ENCODE results near the gene VPS13D. TPM values are rescaled to one million over a fixed set of nuclear protein-coding genes. Genes with fewer than 3 reads are reported as not detected.

Gene VPS13D
- total and polyA plus RNA-seq, 2 experiments from 2014 or later: 10.7 to 34.9 TPM

DNA sequence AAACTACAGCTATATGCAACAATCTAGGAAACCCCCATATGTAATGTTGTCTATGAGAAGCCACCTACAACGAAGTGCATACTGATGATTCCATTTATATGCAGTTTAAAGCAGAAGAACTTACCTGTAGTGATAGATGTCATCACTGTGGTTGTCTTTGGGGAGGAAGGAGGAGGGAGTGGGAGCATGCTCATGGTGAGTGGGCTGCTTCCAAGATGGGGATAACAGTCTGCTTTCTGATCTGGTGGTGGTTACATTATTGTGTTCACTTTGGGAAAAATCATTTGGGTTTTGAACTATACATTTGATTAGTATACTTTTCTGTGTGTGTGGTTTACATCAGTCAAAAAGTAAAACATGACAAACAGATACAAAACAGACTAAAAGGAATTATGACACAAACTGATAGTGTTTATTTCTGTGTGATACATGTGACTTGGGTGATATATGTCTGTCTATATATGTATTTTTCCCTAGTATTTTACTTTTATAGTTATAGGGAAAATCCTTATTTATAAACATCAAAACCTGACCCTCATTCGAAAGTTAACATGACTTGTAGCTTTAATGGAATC is 184.7 kb downstream of the VPS13D start:
- H3F3A ChIP-seq (replicated peaks; ENCODE audit: low read depth): no peaks in the 10 kb centered on the region
- no peak overlapping the region for H3K4me3 Mint-ChIP-seq
- no peak overlapping the region for H3K27ac ChIP-seq (ENCODE audit: low read depth)
- H3K36me3 ChIP-seq (ENCODE audit: insufficient read depth): peaks cover 5% of the 10 kb centered on the region; the same call in 1 of the 2 replicates
- peaks cover 7% of the 10 kb centered on the region for H3K9me3 Mint-ChIP-seq
- no peaks in the 10 kb centered on the region for H3K9me2 ChIP-seq (ENCODE audit: insufficient read depth)
- no peaks in the 10 kb centered on the region for H4K20me1 ChIP-seq (replicated peaks; ENCODE audit: insufficient read depth)
- no peaks in the 10 kb centered on the region for H3K27me3 Mint-ChIP-seq (ENCODE audit: insufficient read depth, low read depth, poor library complexity)
- ATAC-seq: no peak
- no peak for TF ChIP-seq POLR2AphosphoS5 (IDR thresholded peaks at IDR 0.05; ENCODE audit: low read depth)
- TF ChIP-seq, protein P1, sequence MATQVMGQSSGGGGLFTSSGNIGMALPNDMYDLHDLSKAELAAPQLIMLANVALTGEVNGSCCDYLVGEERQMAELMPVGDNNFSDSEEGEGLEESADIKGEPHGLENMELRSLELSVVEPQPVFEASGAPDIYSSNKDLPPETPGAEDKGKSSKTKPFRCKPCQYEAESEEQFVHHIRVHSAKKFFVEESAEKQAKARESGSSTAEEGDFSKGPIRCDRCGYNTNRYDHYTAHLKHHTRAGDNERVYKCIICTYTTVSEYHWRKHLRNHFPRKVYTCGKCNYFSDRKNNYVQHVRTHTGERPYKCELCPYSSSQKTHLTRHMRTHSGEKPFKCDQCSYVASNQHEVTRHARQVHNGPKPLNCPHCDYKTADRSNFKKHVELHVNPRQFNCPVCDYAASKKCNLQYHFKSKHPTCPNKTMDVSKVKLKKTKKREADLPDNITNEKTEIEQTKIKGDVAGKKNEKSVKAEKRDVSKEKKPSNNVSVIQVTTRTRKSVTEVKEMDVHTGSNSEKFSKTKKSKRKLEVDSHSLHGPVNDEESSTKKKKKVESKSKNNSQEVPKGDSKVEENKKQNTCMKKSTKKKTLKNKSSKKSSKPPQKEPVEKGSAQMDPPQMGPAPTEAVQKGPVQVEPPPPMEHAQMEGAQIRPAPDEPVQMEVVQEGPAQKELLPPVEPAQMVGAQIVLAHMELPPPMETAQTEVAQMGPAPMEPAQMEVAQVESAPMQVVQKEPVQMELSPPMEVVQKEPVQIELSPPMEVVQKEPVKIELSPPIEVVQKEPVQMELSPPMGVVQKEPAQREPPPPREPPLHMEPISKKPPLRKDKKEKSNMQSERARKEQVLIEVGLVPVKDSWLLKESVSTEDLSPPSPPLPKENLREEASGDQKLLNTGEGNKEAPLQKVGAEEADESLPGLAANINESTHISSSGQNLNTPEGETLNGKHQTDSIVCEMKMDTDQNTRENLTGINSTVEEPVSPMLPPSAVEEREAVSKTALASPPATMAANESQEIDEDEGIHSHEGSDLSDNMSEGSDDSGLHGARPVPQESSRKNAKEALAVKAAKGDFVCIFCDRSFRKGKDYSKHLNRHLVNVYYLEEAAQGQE (IDR thresholded peaks at IDR 0.05; ENCODE audit: unreplicated experiment): no peak
- TF ChIP-seq, protein P2, sequence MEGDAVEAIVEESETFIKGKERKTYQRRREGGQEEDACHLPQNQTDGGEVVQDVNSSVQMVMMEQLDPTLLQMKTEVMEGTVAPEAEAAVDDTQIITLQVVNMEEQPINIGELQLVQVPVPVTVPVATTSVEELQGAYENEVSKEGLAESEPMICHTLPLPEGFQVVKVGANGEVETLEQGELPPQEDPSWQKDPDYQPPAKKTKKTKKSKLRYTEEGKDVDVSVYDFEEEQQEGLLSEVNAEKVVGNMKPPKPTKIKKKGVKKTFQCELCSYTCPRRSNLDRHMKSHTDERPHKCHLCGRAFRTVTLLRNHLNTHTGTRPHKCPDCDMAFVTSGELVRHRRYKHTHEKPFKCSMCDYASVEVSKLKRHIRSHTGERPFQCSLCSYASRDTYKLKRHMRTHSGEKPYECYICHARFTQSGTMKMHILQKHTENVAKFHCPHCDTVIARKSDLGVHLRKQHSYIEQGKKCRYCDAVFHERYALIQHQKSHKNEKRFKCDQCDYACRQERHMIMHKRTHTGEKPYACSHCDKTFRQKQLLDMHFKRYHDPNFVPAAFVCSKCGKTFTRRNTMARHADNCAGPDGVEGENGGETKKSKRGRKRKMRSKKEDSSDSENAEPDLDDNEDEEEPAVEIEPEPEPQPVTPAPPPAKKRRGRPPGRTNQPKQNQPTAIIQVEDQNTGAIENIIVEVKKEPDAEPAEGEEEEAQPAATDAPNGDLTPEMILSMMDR (conservative IDR thresholded peaks at IDR 0.05; ENCODE audit: low read depth in 2 of 2): no peak
- TF ChIP-seq EZH2 (IDR thresholded peaks at IDR 0.05; ENCODE audit: low read depth, unreplicated experiment): no peak
- no peak for TF ChIP-seq JUNB (IDR thresholded peaks at IDR 0.05; ENCODE audit: unreplicated experiment)
- no peak for TF ChIP-seq ZNF331 (CRISPR knock-in tag; IDR thresholded peaks at IDR 0.05; ENCODE audit: low read depth)
- TF ChIP-seq EZH2phosphoT487 (IDR thresholded peaks at IDR 0.05; ENCODE audit: unreplicated experiment): no peak
- TF ChIP-seq, protein P3, sequence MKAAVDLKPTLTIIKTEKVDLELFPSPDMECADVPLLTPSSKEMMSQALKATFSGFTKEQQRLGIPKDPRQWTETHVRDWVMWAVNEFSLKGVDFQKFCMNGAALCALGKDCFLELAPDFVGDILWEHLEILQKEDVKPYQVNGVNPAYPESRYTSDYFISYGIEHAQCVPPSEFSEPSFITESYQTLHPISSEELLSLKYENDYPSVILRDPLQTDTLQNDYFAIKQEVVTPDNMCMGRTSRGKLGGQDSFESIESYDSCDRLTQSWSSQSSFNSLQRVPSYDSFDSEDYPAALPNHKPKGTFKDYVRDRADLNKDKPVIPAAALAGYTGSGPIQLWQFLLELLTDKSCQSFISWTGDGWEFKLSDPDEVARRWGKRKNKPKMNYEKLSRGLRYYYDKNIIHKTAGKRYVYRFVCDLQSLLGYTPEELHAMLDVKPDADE (IDR thresholded peaks at IDR 0.05): no peak
- no peak for TF ChIP-seq CREB1 (CRISPR knock-in tag; IDR thresholded peaks at IDR 0.05; ENCODE audit: low read depth)
- no peak for TF ChIP-seq STAT1 (IDR thresholded peaks at IDR 0.05; ENCODE audit: unreplicated experiment)
- no peak for TF ChIP-seq ZNF114 (CRISPR knock-in tag; IDR thresholded peaks at IDR 0.05)
- TF ChIP-seq, protein P4, sequence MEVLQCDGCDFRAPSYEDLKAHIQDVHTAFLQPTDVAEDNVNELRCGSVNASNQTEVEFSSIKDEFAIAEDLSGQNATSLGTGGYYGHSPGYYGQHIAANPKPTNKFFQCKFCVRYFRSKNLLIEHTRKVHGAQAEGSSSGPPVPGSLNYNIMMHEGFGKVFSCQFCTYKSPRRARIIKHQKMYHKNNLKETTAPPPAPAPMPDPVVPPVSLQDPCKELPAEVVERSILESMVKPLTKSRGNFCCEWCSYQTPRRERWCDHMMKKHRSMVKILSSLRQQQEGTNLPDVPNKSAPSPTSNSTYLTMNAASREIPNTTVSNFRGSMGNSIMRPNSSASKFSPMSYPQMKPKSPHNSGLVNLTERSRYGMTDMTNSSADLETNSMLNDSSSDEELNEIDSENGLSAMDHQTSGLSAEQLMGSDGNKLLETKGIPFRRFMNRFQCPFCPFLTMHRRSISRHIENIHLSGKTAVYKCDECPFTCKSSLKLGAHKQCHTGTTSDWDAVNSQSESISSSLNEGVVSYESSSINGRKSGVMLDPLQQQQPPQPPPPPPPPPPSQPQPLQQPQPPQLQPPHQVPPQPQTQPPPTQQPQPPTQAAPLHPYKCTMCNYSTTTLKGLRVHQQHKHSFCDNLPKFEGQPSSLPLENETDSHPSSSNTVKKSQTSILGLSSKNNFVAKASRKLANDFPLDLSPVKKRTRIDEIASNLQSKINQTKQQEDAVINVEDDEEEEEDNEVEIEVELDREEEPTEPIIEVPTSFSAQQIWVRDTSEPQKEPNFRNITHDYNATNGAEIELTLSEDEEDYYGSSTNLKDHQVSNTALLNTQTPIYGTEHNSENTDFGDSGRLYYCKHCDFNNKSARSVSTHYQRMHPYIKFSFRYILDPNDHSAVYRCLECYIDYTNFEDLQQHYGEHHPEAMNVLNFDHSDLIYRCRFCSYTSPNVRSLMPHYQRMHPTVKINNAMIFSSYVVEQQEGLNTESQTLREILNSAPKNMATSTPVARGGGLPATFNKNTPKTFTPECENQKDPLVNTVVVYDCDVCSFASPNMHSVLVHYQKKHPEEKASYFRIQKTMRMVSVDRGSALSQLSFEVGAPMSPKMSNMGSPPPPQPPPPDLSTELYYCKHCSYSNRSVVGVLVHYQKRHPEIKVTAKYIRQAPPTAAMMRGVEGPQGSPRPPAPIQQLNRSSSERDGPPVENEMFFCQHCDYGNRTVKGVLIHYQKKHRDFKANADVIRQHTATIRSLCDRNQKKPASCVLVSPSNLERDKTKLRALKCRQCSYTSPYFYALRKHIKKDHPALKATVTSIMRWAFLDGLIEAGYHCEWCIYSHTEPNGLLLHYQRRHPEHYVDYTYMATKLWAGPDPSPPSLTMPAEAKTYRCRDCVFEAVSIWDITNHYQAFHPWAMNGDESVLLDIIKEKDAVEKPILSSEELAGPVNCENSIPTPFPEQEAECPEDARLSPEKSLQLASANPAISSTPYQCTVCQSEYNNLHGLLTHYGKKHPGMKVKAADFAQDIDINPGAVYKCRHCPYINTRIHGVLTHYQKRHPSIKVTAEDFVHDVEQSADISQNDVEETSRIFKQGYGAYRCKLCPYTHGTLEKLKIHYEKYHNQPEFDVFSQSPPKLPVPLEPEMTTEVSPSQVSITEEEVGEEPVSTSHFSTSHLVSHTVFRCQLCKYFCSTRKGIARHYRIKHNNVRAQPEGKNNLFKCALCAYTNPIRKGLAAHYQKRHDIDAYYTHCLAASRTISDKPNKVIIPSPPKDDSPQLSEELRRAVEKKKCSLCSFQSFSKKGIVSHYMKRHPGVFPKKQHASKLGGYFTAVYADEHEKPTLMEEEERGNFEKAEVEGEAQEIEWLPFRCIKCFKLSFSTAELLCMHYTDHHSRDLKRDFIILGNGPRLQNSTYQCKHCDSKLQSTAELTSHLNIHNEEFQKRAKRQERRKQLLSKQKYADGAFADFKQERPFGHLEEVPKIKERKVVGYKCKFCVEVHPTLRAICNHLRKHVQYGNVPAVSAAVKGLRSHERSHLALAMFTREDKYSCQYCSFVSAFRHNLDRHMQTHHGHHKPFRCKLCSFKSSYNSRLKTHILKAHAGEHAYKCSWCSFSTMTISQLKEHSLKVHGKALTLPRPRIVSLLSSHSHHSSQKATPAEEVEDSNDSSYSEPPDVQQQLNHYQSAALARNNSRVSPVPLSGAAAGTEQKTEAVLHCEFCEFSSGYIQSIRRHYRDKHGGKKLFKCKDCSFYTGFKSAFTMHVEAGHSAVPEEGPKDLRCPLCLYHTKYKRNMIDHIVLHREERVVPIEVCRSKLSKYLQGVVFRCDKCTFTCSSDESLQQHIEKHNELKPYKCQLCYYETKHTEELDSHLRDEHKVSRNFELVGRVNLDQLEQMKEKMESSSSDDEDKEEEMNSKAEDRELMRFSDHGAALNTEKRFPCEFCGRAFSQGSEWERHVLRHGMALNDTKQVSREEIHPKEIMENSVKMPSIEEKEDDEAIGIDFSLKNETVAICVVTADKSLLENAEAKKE (CRISPR knock-in tag; IDR thresholded peaks at IDR 0.05): no peak
- no peak for TF ChIP-seq NANOG (IDR thresholded peaks at IDR 0.05; ENCODE audit: borderline replicate concordance)
- H3K4me3 ChIP-seq: no peak overlapping the region
- H3K27ac Mint-ChIP-seq: no peak overlapping the region
- H3K4me1 ChIP-seq (ENCODE audit: insufficient read depth): no peaks in the 10 kb centered on the region
- peaks cover 12% of the 10 kb centered on the region for H3K36me3 Mint-ChIP-seq (ENCODE audit: low read depth)
- no peak overlapping the region for H2AFZ ChIP-seq
- H3K79me2 ChIP-seq (replicated peaks; ENCODE audit: insufficient read depth): no peaks in the 10 kb centered on the region
- H3K4me1 Mint-ChIP-seq: no peaks in the 10 kb centered on the region
- H3K27me3 ChIP-seq (ENCODE audit: insufficient read depth): no peaks in the 10 kb centered on the region
- no peak for DNase-seq (ENCODE audit: low spot score)
- H3K4me2 ChIP-seq: no peak overlapping the region

All from GM23338 (cell line).